Mucosa of descending colon (tissue), 3 donors: ENCODE data around the gene LARGE1. TPM values are rescaled to one million over a fixed set of nuclear protein-coding genes. Genes with fewer than 3 reads are reported as not detected.
A peak's percentile ranks its signal among the peaks of the same experiment; 100 is the strongest.
"Not testable (repeated sequence)": the region's sequence is repeated elsewhere in the genome, so short reads cannot be mapped to it uniquely, and the experiment has no call there.

ENCODE experiments used
- ATAC-seq: fragments of 200-7000 bp; cut with Tn5 transposase; one replicate; pipeline ENCODE4 v1.9.1; 2020; ENCODE audit warnings: mild to moderate bottlenecking, moderate library complexity
- DNase-seq, 3 donors: peaks; one replicate each; pipeline ENCODE4 v3.0.0-alpha.2; 2020
- H3K36me3 ChIP-seq: fragments of 200-600 bp; one replicate; pipeline ENCODE4 v1.8.0; 2021; ENCODE audit warnings: low read depth, mild to moderate bottlenecking
- H3K4me1 ChIP-seq: fragments of 200-600 bp; one replicate; pipeline ENCODE4 v1.8.0; 2021; ENCODE audit warnings: low read depth, mild to moderate bottlenecking
- H3K4me3 ChIP-seq: fragments of 200-600 bp; one replicate; pipeline ENCODE4 v1.8.0; 2021; ENCODE audit warnings: mild to moderate bottlenecking
- H3K9me3 ChIP-seq: fragments of 200-600 bp; one replicate; pipeline ENCODE4 v1.8.0; 2021; ENCODE audit warnings: mild to moderate bottlenecking
- intact Hi-C, 2 donors: fragments of 100-400 bp; cut with DNase I in 1 of 2; cut with micrococcal nuclease in 1 of 2; formaldehyde crosslinking; loops; one replicate each; pipeline versions ENCODE4 v1.11.0 to v1.11.1; 2022; cut with DNase I, micrococcal nuclease
- total RNA-seq, 3 donors: library from RNA; stranded (reverse); fragmentation: NEBNext Ultra II Directional in 2 of 3; extraction: Animal tissue kit (Norgen Biotek cat#: 25700) in 2 of 3; gene quantifications; one replicate each; pipeline versions ENCODE4 v1.2.1 to v1.2.4, GENCODE V29; 2021 to 2023
- TF ChIP-seq, protein P1 (sequence below): fragments of 200-600 bp; IDR thresholded peaks from one replicate; pipeline ENCODE4 v1.8.0; 2022; ENCODE audit warnings: antibody characterized with exemption, mild to moderate bottlenecking
- donor health status: DM: no; HTN: no; CAD: no; lungs with moderate emphysema.
- donor health status: DM: no; HTN: no; CAD: no.
- donor health status: DM: no; HTN: yes; CAD: no.

The LARGE1 gene
- total RNA-seq, 3 donors from 2014 or later: 29.3 to 93.8 (median 67.7) TPM

DNA sequence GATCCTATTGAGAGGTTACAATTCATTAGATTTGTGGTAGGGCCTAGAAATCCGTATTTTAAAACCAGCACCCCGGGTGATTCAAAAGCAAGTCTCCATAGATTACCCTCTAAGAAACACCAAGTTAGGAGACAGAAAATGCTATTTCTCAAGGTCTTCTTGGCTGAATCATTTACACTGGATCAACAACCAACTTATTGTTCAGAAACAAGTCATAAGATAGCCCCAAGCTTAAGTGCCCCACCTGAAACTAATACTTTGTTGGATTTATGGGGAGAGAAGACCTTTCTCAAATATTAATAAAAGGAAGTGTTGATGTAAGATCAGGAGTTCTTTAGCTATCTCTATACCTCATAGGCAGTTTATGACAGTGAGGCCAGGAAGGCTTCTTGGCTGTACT is 345.2 kb downstream of the LARGE1 start:
- intact Hi-C loops: loop anchor here in 1 of 2 donors (5.0 kb wide), 1 partner anchor 53 kb away; no protein-coding TSS in a partner anchor
- Histone ChIP-seq H3K9me3 (no peaks in the 10 kb centered on the region), H3K4me1 (no peaks in the 10 kb centered on the region), H3K36me3 (no peaks in the 10 kb centered on the region), H3K4me3 (no peak overlapping the region)
- TF ChIP-seq, protein P1, sequence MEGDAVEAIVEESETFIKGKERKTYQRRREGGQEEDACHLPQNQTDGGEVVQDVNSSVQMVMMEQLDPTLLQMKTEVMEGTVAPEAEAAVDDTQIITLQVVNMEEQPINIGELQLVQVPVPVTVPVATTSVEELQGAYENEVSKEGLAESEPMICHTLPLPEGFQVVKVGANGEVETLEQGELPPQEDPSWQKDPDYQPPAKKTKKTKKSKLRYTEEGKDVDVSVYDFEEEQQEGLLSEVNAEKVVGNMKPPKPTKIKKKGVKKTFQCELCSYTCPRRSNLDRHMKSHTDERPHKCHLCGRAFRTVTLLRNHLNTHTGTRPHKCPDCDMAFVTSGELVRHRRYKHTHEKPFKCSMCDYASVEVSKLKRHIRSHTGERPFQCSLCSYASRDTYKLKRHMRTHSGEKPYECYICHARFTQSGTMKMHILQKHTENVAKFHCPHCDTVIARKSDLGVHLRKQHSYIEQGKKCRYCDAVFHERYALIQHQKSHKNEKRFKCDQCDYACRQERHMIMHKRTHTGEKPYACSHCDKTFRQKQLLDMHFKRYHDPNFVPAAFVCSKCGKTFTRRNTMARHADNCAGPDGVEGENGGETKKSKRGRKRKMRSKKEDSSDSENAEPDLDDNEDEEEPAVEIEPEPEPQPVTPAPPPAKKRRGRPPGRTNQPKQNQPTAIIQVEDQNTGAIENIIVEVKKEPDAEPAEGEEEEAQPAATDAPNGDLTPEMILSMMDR: no peak
- DNase-seq (no peak), ATAC-seq (no peak)

DNA sequence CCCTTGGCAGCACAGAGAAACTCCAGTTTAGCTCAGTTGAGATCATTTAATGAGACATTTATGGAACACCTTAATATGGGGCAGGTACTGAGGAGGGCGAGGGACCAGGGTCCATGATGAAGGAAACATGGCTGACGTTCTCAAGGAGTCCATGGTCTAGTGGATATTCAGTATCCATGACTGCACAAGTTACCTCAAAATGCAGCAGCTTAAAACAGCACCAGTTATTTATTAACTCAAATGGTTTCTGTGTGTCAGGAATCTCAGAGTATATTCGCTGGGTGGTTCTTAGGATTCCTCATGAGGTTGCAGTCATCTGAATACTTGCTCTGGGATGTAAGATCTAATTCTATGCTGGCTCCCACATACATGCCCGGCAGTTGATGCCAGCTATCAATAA is 346.8 kb downstream of the LARGE1 start:
- Histone ChIP-seq H3K36me3 (no peaks in the 10 kb centered on the region), H3K4me3 (no peak overlapping the region), H3K9me3 (no peaks in the 10 kb centered on the region), H3K4me1 (no peaks in the 10 kb centered on the region)
- ATAC-seq (no peak), DNase-seq (no peak)
- intact Hi-C loops: no loop called here
- TF ChIP-seq, protein P1: no peak

DNA sequence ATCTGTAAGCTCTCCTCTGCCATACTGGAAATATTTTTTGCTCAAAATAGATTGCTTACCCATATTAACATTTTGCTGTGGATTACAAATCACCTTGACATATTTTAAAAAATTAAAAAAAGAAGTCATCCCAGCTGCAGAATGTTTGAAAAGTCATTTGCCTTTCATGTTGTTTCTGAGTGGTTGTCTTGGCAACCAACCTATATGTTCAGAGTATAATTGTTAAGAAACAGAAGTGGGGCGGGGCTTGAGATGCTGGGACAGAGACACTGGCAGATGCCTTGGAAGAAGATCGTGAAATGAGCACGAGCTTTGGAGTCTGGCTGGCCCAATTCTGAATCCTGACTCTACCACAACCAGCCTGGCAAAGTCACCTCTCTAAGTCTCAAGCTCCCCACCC is 348.2 kb downstream of the LARGE1 start:
- no peaks in the 10 kb centered on the region for H3K4me1 ChIP-seq
- no peak overlapping the region for H3K4me3 ChIP-seq
- H3K9me3 ChIP-seq: no peaks in the 10 kb centered on the region
- ATAC-seq (no peak), DNase-seq (no peak)
- TF ChIP-seq, protein P1: no peak
- no peaks in the 10 kb centered on the region for H3K36me3 ChIP-seq
- intact Hi-C loops: no loop called here

DNA sequence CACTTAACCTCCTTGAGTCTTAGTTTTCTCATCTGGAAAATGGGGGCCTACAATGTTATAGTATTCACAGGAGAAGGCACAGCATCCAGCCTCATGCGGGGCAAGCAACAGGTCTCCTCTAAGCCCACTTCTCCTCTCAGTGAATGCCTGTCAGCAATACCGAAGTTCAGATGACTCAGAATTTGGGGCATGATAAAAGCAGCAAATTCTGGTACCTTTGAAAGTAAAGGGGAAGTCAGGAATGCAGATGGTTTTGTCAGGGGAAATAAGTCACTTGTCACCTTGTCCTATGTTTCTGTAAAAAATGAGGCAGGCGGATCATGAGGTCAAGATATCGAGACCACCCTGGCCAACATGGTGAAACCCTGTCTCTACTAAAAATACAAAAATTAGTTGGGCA is 350.2 kb downstream of the LARGE1 start:
- ATAC-seq (no peak), DNase-seq (no peak)
- no peaks in the 10 kb centered on the region for H3K4me1 ChIP-seq
- no peaks in the 10 kb centered on the region for H3K36me3 ChIP-seq
- TF ChIP-seq, protein P1: no peak
- intact Hi-C loops: no loop called here
- H3K4me3 ChIP-seq: no peak overlapping the region
- no peaks in the 10 kb centered on the region for H3K9me3 ChIP-seq

DNA sequence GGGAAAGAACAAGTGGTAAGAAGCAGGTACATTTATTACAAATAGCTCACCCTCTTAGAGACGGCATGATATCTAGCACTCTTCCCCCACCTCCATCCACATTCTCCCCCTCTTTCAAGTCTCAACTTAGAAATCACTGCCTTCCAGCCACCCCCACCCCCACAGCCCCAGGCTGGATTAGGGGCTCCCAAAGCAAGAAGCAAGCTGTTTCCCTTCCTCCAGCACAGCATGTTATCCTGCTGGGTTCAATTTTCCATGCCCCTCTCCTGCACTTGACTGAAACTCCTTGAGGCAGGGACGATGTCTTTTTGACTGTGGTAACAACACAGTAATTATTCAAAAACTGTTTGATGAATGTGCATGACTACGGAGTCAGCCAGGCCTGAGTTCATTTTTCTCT is 350.7 kb downstream of the LARGE1 start:
- Histone ChIP-seq H3K4me3 (no peak overlapping the region), H3K4me1 (no peaks in the 10 kb centered on the region), H3K9me3 (no peaks in the 10 kb centered on the region), H3K36me3 (no peaks in the 10 kb centered on the region)
- TF ChIP-seq, protein P1: no peak
- DNase-seq (no peak), ATAC-seq (no peak)
- intact Hi-C loops: no loop called here

DNA sequence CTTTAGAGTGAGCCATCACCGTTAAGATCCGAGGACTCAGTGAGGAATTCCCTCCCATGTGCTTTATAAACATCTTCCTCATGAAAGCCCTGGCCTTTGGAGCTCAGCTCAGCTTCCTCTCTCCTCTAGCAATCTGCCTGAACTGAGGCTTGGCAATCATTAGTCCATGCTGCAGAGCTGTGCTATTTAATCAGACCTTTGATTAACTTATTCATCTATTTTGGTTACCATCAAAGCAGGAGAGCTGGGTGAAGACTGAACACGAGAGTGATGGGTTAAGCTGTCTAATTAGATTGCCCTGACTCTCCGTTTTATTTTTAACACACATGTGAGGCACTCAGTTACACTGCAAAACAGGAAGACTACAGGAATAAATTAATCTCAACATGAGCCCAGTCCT is 351.3 kb downstream of the LARGE1 start:
- intact Hi-C loops: no loop called here
- Histone ChIP-seq H3K4me3 (no peak overlapping the region), H3K9me3 (no peaks in the 10 kb centered on the region), H3K36me3 (no peaks in the 10 kb centered on the region), H3K4me1 (no peaks in the 10 kb centered on the region)
- TF ChIP-seq, protein P1: no peak
- ATAC-seq (peak; percentile 22), DNase-seq (no peak)

DNA sequence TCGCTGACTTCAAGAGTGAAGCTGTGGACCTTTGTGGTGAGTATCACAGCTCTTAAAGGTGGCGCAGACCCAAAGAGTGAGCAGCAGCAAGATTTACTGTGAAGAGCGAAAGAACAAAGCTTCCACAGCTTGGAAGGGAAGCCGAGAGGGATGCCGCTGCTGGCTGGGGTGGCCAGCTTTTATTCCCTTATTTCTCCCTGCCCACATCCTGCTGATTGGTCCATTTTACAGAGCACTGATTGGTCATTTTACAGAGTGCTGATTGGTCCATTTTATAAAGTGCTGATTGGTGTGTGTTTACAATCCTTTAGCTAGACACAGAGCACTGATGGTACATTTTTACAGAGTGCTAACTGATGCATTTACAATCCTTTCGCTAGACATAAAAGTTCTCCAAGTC is 353.8 kb downstream of the LARGE1 start:
- intact Hi-C loops, H3K36me3 ChIP-seq, H3K9me3 ChIP-seq, ATAC-seq, H3K4me3 ChIP-seq, DNase-seq, H3K4me1 ChIP-seq: not testable (repeated sequence)
